Muscle of arm (tissue), 14 donors: ENCODE measurements around the gene GALNT9. TPM values are rescaled to one million over a fixed set of nuclear protein-coding genes. Genes with fewer than 3 reads are reported as not detected.
"Not testable (repeated sequence)": the region's sequence is repeated elsewhere in the genome, so short reads cannot be mapped to it uniquely, and the experiment has no call there.

ENCODE experiments used
- DNase-seq: peaks from one replicate; pipeline ENCODE4 v3.0.0-alpha.2; 2013
- long read RNA-seq, 11 donors: transcript quantifications; one replicate each; lab custom pipeline, GENCODE V29; 2026
- polyA plus RNA-seq, 12 donors: library from polyadenylated mRNA; unstranded; fragments of 120-200 nt; gene quantifications; one replicate each; pipeline ENCODE4 v1.2.1, GENCODE V29; 2013; ENCODE audit not compliant: insufficient read length in 12 of 12

The GALNT9 gene
- 10 to 100 TPM in 1 of 12 donors, 1 to 10 TPM in 6, under 1 TPM in 3, not detected in 2; 0.75 to 10.6 (median 1.6) TPM for polyA plus RNA-seq
- long read RNA-seq, donor 1, partial matches to known transcripts, result 0 of 3 reads
- long read RNA-seq, donor 1, other reads (novel, unspliced or antisense), result 0 of 3 reads
- long read RNA-seq, donor 2, partial matches to known transcripts, result 0 of 1 reads
- long read RNA-seq, donor 2, other reads (novel, unspliced or antisense), result 0 of 1 reads
- long read RNA-seq, donor 3, partial matches to known transcripts, result 0 of 1 reads
- long read RNA-seq, donor 3, other reads (novel, unspliced or antisense), result 0 of 1 reads
- long read RNA-seq, donor 4, partial matches to known transcripts, result 0 of 1 reads
- long read RNA-seq, donor 4, other reads (novel, unspliced or antisense), result 0 of 1 reads
- long read RNA-seq, donor 5, partial matches to known transcripts, result 0 of 2 reads
- long read RNA-seq, donor 5, other reads (novel, unspliced or antisense), result 0 of 2 reads
- long read RNA-seq, donor 6, result 0 reads
- long read RNA-seq, donor 7, partial matches to known transcripts, result 0 of 2 reads
- long read RNA-seq, donor 7, other reads (novel, unspliced or antisense), result 0 of 2 reads
- long read RNA-seq, donor 8, result 0 reads
- long read RNA-seq, donor 9, result 0 reads
- long read RNA-seq, donor 10, partial matches to known transcripts, result 0 of 1 reads
- long read RNA-seq, donor 10, other reads (novel, unspliced or antisense), result 0 of 1 reads
- long read RNA-seq, donor 11, result 0 reads

DNA sequence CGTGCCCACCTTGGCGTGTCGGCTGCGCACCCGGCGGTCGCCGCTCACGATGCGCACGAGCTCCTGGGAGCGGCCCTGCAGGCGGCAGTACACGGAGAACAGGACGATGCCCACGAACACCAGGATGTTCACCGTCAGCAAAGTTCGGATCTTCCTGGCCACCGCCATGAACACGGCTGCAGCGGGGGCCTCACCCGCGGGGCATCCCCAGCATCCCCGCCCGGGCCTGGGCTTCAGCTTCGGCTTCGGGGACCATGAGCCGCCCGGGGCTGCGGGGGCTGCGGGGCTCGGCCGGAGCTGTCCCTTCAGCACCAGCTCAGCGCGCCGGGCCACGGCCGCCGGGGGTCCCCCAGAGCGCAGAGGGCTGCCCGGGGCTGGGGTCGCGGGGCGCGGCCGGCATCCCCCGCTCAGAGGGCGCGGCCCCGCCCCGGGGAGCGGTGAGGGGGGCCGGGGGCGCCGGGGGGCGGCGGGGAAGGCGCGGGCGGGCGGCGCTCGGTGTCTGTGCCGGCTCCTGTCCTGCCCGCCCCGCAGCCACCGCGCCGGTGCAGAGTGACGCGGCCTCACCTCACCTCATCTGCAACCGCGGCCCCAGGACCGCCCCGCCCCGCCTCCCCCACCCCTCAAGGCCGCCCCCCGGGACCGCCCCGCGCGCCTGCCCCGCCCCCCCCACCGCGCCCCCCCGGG, at the start of gene GALNT9:
TSS of gene GALNT9 (minus strand) at position 554 of the 684 bp plus-strand sequence. CDS start at position 168, 386 bp downstream.
- DNase-seq, result no peak

DNA sequence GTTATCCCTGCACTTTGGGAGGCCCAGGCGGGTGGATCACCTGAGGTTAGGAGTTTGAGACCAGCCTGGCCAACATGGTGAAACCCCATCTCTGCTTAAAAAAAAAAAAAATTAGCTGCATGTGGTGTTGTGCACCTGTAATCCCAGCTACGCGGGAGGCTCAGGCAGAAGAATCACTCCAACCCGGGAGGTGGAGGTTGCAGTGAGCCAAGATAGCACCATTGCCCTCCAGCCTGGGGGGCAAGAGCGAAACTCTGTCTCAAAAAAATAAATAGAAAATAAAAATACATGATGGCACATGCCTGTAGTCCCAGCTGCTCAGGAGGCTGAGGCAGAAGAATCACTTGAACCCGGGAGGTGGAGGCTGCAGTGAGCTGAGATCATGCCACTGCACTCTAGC, 49.7 kb upstream of the GALNT9 start:
- DNase-seq, result not testable (repeated sequence)

DNA sequence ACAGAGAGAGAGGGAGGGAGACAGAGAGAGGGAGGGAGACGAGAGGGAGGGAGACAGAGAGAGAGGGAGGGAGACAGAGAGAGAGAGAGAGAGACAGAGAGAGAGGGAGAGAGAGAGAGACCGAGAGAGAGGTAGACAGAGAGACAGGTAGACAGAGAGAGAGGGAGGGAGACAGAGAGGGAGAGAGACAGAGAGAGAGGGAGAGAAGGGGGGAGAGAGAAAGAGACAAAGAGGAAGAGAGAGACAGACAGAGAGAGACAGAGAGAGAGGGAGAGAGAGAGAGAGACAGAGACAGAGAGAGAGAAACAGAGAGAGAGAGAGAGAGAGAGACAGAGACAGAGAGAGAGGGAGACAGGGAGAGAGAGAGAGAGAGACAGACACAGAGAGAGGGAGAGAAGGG, 47.8 kb upstream of the GALNT9 start:
- DNase-seq, result no peak

DNA sequence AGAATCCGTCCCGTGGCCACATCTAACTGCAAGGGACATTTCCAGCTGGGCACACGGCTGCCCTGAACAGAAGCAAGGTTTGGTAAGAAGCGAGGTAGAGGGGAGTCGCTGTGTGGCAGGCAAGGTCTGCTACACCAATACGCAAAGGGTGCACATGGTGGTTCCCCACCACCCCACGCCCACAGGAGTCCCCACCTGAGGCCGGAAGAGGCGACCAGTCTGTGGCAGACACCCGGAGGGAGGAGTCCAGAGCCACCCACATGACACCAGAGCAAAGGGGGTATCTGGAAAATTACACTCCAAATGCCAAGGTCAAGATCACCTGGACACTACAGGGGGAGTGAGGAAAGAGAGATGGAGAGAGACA, 47.1 kb upstream of the GALNT9 start:
- DNase-seq, result no peak

DNA sequence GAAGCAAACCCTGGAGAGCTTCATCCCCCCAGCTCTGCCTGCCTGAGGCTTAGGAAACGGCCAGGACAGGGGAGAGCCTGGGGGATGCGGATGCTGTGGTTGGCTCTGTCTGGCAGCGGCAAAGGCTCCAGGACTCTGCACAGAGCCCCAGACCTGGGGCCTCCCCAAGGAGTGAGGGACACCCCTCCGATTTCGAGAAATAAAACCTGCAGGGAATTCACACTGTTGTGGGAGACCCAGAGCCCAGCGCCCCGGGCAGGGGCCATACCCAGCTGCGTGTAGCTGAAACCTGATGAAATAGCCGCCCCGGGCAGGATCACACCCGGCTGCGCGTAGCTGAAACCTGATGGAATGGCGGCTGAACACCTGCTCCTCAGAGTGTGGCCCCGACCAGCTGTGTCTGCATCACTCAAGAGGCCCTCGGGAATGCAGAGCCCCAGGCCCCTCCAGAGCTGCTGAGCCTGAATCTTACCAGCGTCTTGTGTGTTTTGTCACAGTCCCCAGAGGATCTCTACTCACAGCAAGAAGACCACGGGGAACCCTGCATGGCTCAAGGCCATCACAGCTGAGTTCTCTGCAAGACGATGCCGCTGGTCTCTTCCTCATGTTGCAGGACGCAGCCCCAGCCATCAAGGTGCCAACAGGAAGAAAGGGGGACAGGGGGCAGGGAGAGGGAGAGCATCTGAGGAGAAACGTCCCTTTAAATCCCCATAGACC, 46.5 kb upstream of the GALNT9 start:
- no peak for DNase-seq

DNA sequence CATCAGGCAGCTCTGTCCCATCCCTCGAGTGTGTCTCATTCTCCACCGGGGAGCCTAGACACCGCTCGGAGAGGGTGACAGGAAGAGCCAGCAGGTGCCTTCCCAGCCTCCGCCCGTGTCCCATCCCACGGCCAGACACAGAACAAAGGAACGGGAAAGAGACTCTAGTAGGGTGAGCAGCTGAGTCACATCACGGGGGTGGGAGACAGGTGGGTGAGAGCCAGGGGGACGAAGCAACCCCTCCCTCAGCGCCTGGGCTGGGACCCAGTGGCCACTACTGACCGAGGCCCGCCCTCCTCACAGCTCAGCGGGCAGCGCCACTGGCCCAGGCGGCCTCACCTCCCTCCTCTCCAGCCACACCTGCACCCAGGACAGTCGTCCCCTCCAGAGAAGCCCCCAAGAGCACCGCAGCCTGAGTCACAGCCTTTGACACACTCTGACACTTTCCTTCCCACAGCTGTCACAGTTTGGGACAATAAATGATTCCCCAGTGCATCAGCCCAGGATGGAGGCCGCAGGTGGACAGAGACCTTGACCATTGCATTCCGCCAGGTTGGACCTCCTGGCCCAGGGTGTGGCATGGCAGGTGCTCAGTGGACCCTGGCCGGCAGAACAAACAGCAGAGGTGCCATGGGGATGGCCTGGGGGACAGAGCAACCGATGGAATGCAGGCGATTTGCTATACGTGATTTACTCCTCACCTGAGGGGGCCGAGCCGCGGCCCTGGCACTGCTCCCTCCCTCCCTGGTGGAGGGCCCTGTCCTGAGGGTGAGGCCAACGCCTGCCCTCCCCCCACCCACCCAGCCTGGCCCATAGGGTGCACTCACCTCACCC, 45.4 kb upstream of the GALNT9 start:
- no peak for DNase-seq

DNA sequence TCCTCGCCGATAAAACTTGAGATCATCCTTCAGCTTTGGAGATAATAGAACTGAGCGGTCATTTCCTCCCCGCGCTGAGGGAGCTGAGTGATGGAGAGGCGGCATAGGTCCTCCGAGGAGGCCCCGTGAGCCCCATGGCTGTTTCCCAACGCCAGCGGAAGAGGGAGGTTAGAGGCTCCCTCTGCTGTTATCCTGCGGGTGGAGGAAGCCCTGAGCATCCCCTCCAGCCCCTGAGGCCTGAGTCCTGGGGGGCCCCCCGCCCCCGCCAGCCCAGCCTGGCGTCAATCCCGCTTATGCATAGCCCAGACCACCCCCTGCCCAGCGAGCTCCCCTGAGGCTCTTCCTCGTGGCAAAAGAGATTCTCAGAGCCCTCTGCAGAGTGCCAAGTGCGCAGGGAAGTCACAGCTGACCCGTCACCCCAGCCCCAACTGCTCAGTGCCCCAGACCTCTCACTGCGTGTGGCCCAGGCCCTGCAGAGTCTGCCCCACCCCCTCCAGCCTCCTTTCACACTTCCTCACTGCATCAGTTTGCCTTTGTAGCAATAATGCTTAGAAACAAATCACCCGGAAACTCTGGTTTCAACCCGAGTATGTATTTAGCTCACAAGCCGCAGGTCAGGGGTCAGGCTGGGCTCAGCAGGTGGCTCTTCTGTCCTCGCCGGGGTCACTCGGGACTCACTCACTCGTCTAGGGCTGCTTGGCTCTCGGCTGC, 44.7 kb upstream of the GALNT9 start:
- no peak for DNase-seq

DNA sequence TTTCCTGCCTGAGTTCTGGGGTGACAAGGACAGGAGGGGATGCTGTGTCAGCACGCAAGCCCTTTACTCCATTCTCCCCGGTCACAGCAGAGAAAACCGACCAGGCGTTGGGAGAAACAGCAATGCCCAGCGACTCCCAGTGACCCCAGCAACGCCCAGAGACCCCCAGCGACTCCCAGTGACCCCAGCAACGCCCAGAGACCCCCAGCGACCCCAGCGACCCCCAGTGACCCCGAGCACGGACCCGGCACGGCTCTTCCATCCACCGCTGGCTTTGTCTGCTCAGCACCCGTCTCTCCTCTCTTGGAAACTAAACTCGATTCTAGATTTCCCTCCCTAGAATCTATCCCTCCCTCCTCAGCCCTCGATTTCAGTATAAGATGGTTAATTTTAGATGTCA, 38.5 kb upstream of the GALNT9 start:
- no peak for DNase-seq

DNA sequence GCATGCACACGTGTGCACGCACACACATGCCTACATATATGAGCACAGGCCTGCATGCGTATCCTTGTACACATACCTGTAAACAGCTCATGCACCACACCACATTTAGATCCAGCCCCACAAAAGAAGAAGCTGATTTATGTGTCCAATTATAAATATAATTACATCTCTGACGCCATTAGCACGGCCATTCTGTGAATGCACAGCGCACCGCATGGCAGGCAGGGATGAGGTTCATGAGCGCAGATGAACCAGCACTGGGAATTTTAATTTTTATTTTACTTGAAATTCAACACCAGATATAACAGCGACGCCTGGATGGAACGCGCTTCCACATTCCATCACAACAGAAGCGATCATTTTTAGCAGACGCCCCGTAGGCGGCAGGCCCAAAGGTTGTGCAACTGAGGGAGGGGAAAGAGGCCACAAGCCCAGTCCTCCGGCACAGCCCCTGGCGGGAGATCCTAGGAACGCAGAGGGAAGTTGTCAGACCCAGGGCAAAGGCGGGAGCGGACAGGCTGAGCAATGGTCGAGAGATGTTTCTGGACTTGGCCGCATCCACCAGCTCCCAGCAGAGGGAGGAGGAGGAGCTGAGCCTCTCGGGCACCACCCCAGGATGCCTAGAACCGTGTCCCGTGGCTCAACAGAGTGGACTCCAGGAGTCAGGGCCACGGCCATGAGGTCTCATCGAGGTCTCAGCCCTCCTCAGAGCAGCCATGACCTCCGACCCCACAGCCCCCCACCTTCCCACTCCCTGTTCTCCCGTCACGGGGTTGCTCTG, 37.9 kb upstream of the GALNT9 start:
- no peak for DNase-seq

DNA sequence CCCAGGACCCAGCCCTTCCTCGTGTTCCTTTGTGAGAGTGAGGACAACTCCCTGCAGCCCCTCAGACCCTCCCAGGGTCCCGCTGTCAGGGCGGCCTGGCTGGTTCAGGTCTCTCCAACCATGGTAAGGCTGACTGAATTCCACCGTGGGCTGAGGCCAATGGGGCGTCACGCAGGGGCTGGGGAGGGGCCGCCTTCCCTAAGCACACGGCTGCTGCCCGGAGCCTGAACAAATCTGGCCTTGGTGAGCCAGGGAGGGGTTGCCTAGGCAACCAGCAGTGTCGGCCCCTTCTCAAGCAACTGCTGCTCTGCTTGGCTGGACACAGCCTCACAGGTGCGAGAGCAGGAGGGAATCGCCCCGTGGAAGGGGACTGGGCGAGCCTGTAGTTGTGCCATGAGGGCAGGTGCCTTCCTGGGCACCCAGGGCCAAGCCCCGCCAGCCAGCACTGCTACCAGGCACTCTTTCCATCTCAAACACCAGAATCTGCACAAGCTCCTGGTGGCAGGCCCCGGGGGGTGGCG, 37.0 kb upstream of the GALNT9 start:
- DNase-seq, result no peak

DNA sequence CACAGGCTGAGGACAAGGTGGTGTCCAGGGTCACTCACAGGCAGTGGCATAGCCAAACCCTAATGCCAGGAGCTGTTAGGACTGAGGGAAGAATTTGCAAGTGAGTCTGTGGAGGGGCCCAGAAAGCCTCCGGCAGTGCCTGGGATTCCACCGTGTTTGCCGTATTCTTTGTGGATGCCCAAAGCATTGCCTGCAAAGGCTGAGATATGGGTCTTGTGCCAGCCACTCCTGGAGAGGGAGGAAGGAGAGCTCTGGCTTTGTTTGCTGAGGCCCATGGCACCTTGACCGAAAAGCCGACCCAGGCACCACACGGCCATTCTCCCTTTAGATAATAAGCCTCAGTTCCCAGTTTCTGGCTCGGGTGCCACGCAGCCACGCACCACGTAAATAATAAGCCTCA, 35.8 kb upstream of the GALNT9 start:
- no peak for DNase-seq

DNA sequence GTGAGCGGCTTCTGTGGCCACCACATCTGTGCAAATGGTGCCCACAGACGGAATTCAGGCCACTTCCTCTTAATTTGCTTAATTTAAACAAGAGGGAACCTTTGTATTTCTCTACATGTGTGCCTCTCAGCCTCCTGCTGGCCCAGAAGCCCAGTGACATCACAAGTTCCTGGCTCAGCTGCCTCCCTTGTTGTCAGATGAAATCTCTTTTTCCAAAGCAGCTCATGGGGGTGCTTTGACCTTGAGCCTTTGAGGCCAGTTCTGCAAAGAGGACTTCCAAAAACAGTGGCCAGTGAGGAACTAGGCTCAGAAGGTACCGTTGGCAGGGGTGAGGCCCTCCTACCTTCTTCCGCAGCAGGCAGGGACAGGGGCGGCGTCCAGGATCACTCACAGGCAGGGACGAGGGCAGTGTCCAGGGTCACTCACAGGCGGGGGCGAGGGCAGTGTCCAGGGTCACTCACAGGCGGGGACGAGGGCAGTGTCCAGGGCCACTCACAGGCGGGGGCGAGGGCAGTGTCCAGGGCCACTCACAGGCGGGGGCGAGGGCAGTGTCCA, 35.0 kb upstream of the GALNT9 start:
- DNase-seq, result no peak

DNA sequence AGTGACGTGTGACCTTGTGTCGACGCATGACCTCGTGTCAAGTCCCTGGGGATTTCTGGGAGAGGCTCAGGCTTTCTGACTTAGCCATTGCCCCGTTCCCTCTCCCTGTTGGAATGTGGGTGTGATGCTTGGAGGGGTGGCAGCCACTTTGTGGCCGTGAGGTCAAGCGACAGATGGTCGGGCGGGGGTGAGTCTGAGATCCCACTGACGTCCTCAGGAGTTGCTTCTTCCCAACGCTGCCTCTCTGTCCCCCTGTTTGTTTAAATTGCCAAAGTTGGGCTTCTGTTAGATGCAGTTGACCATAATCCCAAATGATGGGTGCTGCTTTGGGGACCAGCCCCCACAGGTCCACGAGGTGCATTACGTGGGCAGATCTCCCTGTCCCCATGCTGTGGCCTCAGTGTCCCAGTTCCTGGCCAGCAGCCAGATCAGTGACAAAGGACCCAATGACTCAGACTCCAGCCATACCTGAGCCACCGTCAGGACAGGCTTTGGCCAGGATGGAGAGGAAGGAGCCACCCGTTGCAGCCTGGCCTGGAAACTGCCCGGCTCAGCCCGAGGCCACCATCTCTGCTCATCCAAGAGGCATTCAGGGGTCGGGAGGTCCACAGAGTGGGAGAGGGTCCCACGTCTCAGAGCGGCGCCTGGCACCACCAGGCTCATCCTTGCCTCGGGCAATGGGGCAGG, 34.4 kb upstream of the GALNT9 start:
- no peak for DNase-seq

DNA sequence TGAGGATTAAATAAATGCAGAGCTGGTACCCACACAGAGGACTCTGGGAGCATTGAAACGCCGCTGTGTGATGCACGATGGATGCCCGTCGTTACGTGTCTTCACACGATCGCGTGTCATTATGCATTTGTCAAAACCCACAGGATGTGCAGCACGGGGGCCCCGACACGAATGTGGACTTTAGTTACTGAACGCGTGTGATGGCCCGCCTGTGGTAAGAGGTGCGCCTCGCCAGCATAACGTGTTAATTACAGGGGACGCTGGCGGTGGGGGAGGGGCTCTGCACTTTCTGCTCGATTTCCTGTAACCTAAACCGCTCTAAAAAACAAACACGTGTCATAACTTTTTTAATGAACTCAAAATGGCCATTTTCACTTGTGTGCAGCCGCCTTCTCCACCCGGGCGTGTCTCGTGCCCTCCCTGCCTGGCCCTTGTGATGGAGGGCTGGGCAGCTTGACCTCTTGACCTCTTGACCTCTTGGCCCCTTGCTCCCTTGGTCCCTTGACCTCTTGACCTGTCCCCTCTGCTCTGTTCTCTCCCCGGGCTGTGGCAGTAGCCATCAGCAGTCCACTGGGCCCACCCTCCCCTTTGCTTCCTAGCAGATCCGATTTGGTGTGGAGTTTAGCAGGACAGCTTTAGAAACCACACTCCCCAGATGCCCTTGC, 33.7 kb upstream of the GALNT9 start:
- DNase-seq, result no peak

DNA sequence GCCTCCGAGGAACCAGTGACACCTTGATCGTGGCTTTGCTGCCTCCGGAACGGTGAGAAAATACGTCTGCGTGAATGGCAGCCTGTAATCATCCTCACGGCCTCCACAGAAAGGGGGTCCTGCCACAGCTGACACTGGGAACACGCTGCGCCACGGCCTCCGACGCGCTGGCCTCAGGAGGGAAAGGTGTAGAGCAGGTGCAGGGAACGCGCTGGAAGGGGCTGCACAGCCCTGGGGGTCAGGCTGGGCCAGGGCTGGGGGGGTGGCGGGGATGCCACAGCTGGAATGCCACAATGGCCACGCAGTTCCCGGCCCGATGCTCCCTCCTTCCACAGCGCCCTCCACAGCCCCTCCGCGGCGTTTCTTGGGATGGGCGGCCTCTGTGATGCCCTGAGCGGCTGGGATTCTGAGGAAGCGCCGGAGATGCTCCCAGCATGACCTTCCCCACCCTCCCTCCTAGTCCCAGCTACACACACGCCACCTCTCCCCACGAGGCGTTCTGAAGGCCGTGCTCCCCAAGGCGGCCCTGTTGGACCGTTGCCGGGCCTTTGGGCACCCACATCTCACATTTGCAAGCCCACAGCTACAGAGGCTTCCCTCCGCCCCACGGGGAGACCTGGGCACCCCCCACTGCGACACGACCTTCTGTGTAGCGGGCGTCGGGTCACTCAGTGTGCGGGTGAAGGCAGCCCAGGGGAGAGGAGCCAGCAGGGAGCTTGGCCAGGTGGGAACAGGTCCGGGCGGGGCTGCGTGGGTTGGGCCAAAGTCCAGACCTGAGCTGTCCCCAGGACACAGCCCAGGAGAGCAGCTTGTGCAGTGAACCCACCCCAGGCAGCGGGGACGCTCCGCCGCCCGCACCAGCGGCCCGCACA, 31.8 kb upstream of the GALNT9 start:
- DNase-seq, result no peak

DNA sequence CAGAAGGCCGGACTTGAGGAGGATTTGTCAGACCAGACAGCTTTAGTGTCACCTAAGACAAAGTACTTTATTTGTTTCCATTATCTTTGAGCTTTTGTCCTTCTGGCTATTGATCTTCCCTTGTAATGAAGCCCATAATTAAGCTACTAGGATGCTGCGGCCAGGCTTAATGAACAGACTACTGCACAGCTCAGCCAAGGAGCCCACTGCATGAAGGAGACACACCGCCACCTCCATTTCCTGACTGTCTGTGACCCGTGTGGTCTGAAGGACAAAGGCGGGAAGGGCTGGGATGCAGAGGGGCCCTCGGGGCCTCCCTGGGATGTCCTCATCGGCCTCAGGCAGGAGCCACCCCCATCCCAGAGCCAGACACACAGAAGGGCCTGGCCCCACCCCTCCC, 31.0 kb upstream of the GALNT9 start:
- DNase-seq, result no peak

DNA sequence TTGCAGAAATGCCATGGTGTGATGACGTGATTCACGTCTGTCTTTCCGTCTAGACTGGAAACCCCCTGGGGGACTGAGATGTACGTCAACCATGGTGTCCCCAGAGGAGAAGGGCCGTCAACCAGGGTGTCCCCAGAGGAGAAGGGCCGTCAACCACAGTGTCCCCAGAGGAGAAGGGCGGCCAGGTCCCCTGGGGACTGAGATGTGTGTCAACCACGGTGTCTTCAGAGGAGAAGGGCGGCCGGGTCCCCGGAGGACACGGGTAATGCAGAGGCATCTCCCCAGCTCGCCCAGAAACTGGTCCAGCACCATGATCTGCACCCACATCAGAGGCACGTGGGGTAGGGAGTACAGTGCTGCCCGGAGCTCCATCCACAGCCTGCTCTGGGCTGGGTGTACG, 30.6 kb upstream of the GALNT9 start:
- no peak for DNase-seq
